ENCODE data around the gene ZBTB45.
A peak's percentile ranks its signal among the peaks of the same experiment; 100 is the strongest.
"Not testable (repeated sequence)": the region's sequence is repeated elsewhere in the genome, so short reads cannot be mapped to it uniquely, and the experiment has no call there.

ZBTB45 gene

DNA sequence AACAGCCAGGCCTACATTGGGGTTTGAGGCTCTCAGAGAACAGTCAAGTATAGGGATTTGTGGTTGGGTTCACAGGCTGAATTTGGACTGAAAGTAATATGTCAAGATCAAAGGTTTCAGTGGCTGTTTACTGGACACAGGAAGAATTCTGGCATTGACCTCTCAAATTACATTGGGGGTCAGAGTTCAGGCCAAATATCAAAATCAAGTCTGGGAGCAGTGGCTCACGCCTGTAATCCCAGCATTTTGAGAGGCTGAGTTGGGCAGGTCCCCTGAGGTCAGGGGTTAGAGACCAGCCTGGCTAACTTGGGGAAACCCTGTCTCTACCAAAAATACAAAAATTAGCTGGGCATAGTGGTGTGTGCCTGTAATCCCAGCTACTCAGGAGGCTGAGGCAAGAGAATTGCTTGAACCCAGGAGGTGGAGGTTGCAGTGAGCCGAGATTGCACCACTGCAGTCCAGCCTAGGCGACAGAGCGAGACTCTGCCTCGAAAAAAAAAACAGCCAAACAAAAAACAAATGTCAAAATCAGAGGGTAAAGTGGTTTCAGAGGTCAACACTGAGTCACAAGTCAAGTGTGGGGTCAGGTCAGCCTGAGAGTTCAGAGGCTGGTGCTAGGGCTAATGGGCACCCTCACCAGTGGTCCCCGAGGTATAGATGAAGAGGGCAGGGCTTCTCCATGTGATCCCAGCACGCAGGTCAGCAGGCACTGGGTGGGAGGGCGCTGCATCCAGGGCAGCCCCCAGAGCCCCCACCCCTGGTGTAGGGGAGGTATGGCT lies 9.3 kb downstream of the ZBTB45 start:
- no peak for DNase-seq (ENCODE audit: low read depth)

DNA sequence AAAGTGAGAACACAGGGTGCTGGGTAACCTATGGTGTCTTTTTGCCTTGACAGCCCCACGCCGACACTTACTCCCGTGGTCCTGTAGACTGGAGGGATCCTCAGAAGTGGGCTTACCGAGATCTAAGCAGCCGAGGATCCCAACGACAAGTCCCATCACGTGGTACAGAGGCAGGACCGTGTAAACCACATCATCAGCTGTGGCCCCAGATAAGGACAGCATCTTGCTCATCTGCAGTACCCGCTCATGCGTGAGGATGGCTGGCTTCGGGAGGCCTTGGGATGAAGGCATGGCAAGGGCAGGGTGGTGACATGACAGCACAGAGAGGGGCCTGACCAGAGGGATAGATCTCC lies 9.9 kb downstream of the ZBTB45 start:
- no peak for DNase-seq (ENCODE audit: low read depth)

DNA sequence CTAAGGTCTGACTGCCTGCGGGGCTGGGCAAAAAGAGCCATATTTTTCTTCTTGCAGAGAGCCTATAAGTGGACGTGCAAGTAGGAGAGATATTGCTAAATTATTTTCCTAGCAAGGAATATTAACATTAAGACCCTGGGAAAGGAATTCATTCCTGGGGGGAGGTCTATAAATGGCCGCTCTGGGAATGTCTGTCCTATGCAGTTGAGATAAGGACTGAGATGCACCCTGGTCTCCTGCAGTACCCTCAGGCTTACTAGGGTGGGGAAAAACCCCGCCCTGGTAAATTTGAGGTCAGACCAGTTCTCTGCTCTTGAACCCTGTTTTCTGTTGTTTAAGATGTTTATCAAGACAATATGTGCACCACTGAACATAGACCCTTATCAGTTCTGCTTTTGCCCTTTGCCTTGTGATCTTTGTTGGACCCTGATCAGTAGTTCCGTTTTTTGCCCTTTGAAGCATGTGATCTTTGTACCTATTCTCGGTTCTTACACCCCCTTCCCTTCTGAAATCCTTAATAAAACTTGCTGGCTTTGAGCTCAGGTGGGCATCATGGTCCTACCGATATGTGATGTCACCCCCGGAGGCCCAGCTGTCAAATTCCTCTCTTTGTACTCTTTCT lies 11.9 kb downstream of the ZBTB45 start:
- not testable (repeated sequence) for DNase-seq (ENCODE audit: low read depth)

DNA sequence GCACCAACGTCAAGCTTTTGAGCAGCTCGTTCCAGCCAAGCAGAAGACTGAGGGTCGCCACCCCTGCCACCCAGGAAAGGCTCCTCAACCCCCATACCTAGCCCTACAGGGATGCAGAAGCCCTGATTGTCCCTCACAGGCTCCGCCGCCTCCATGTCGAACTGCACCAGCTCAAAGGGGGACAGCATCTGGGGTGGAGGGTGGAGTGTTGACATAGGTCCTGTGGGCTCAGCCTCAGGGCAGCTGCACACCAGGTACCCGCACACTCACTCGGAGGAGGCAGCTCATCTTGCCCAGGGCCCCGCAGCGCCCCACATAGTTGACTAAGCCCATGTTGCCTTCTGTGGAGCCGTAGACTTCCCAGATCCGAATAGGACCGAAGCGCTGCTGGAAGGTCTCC lies 19.4 kb downstream of the ZBTB45 start:
- DNase-seq (ENCODE audit: low read depth) = no peak

DNA sequence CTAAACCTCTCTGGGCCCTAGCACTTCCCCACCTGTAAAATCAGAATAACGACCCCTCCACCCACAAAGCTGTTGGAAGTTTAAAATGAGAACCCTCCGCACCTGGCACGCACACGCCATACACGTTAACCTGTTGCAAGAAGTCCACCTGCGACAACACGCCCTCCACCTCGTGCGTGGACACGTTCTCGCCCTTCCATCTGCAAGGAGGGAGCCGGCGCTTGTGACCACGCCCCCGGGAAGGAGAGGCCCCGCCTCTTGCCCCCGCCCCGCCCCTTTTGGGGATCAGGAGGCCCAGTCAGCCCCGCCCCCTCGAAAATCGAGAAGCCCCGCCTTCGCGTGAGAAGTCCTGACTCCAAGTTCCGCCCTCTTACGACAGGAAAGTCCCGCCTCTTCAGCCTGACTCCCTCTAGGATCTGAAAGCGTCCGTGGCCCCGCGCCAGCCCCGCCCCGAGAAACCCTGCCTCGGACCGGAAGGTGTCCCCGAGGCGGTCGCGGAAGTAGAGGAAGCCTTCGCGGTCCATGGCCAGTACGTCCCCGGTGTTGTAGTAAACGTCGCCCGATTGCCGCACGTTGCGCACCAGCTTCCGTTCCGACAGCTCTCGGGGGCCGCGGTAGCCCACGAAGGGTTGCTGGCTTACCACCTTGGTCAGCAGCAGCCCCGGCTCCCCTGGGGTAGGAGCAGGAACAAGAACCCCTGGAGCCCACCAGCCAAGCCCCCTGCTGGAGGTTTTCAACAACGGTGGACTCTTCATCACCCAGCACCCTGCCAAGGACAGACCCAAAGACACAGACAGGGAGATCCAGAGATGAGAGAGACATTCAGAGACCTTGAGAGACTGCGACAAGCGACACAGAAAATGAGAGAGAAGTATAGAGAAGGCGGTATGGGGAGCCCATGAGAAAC lies 20.3 kb downstream of the ZBTB45 start:
- peak; percentile 97 for DNase-seq (ENCODE audit: low read depth)

DNA sequence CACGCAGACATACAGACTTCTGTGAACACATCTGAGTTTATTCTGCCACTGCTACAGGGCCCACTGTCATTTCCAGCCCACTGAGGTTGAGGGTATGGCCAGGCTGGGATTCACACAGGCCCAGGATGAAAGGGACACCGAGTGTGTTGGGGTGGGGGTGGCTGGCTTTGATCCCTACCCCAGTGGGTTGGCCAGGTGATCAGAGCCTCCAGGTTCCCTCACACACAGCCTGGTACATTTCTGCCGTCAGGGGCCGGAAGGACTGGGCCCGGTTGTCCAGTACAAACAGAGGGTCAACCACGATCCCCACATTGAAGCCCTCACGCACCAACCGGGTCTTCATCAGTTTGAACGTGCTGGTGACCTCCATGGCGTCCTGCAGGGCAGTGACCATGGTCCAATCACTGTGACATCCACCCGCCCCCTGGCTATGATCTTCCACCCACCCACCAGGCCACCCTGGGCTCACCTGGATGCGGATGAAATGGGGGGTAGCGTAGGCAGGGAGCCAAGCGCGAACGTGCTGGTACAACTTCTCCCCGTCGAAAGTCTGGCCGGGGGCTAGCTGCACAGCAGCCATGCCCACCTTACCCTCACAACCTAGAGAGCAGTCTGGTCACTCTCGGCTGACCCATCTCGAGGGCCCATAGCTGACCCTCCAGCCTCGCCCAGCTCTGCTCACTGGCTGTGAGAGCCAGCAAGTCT lies 21.1 kb downstream of the ZBTB45 start:
- DNase-seq (ENCODE audit: low read depth) = no peak

DNA sequence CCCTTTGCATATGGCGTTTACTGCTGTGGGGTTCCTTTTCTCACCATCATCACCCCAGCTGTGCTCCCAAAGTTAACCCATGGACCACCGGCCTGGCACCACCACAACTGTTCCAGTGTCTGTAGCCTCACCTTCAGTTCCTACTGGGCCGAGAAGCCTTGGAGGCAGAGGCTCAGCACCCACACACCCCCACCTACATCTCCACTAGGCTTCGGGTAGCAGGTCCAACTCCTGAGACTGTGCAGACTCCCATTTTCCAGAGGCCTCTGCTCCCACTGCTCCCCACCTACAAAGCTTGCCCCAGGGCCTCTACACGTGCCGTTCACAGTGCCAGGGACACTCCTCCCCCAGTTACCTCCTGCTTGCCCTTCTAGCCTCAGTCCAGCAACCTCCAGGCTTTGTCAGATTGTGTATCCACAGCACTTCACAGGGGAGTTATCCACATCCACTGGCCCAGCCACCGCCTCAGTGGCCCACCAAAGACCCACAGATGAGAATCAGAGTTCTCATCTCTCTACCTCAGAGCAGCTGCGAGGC lies 21.9 kb downstream of the ZBTB45 start:
- no peak for DNase-seq (ENCODE audit: low read depth)

DNA sequence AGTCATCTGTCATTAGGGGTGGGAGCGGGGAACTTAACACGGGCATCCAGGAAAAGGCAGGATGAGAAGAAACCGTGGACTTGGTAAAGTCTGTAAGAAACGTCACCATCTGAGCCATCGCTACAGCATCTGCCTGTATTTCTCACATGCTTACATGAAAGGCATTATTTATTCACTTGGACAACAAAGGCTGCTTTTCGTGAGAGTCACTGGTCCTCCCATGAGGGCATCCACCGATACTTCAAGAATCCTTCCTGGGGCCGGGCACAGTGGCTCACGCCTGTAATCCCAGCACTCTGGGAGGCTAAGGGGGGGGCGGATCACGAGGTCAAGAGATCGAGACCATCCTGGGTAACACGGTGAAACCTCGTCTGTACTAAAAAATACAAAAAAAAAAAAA lies 27.3 kb downstream of the ZBTB45 start:
- DNase-seq (ENCODE audit: low read depth) = no peak

DNA sequence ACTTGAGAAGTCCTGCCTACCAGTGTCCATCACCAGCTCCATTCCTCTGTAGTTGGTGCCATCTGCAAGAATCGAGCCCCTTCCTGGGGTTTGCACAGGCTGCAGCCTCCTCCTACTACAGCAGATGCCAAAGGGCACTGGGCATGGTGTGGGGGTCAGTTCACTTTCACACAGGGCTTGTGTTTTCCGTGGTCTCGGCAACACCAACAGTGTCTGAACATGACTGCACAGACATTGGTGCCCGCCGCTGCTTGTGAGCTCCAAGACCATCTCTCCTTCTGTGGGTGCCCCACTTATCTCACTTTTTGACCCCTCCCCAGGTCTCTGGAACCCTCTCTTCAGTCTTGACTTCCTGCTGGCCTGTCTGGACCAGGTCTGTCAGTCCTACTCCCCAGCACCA lies 28.2 kb downstream of the ZBTB45 start:
- no peak for DNase-seq (ENCODE audit: low read depth)

DNA sequence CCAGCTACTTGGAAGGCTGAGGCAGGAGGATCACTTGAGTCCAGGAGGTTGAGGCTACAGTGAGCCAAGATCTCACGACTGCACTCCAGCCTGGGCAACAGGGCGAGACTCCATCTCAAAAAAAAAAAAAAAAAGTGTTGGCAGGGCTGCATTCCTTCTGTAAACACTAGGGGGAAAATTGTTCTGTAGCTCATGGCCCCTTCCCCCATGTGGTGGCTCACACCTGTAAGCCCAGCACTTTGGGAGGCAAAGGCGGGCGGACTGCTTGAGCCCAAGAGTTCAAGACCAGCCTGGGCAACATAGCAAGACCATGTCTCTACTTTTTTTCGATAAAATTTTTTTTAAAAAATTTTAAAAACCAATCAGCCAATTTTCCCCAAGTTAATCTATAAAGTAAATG lies 35.3 kb downstream of the ZBTB45 start:
- DNase-seq (ENCODE audit: low read depth) = not testable (repeated sequence)

DNA sequence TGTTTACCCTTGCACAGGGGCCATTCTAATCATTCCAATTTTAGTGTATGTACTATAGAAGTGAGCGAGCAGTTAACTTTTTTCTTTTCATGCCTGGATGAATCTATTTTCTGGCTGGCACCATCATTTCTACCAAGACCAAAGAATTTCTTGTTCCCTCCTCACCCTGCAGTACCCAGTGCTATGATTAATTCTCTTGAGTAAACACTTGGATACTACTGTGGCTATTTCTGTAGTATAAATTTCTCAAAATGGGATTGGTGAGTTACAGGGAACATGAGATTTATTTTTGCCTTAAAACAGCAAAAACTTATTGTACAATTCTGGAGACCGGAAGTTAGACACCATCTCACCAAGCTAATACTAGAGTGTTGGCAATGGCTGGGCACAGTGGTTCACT lies 35.8 kb downstream of the ZBTB45 start:
- DNase-seq (ENCODE audit: low read depth) = no peak

DNA sequence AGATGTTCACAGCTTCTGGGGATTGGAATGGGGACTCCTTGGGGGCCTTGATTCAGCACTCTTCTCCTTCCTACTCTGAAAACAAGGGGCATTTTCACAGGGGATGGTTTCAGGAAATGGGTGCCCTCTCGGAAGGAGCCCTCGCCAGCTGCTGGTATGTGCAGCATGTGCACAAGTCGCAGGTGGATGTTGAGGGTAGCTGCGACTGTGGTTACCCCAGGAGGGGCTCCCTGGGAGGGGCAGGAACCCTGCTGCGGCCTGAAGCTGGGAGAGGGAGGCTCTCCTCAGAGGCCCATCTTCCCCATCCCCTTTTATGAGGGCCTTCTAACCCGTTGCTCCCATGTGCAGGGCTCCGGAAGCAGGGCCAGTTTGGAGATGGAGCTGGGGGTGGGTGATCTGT lies 37.2 kb downstream of the ZBTB45 start:
- DNase-seq (ENCODE audit: low read depth) = no peak

DNA sequence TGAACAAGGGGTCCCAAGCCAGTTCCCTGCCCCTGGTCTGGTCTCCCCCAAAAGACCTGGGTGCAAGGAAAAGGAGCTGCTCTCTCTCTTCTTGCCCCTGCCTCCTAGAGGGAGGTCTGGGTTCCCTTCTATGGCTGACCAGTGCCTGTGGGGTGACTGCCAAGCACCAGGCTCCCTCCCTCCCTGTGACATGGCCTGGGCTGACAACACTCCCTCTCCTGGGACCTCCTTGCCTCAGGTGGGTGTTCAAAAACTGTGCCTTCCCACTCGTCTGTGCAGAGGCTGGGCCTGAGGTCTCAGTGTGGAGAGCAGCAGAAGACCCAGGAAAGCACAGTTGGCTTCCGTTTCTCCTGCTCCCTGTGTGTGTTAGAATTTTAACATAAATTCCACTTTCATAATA lies 38.8 kb downstream of the ZBTB45 start:
- no peak for DNase-seq (ENCODE audit: low read depth)

DNA sequence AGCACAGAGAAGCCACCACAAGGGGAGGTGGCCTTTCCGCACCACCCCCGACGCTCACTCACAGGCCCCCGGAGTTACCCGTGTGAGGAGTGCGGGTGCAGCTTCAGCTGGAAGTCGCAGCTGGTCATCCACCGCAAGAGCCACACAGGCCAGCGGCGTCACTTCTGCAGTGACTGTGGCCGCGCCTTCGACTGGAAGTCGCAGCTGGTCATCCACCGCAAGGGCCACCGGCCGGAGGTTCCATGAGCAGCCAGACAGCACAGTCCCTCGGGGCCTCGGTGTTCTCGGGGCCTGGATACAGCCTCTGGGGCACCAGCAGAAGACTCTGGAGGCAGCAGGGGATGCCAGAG lies 39.2 kb downstream of the ZBTB45 start:
- no peak for DNase-seq (ENCODE audit: low read depth)

DNA sequence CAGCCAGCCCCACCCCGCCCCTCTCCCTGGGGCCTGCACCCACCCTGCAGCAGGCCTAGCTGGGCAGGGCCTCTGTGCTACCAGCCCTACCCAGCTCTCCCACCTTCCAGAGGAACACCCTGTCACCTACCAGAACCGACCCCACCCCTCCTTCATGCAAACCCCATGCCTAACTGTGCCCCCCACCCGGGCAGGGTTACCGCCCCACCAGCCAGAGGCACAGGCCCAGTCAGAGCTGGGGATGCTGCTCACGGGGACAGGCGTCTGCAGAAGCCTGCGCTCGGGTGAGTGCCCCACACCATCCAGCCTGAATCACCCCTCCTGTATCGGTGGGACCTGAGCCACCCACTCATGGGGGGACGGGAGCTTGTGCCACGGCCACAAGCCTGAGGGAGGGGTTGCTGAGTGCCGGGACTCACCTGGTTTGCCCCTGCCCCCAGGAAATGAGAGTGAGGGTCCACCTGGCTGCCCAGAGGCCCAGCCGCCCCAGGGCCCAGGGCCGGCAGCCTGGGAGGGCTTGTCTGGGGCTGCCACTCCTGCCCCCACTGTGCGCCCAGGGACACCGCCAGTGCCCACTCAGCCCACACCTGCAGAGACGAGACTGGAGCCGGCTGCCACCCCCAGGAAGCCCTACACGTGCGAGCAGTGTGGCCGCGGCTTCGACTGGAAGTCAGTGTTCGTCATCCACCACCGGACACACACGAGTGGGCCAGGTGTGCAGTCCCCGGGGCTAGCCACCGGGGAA lies 39.7 kb downstream of the ZBTB45 start:
- no peak for DNase-seq (ENCODE audit: low read depth)

DNA sequence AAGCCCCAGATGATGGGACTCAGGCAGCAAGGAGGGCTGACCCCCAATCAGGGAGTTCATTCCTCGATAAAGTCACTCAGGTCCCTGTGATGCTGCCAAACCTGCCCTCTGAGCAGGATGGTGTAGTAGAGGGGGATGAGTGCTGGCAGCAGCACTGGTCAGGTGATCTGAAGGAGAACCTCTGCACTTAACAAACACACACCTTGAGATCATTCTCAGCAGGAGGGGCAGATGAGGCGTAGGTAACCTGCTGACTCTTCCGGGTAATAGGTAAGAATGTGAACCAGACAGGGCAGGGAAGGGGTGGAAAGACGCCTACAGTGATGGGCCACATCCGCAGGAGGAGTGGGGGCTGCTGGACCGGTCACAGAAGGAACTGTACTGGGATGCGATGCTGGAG lies 40.3 kb downstream of the ZBTB45 start:
- no peak for DNase-seq (ENCODE audit: low read depth)

DNA sequence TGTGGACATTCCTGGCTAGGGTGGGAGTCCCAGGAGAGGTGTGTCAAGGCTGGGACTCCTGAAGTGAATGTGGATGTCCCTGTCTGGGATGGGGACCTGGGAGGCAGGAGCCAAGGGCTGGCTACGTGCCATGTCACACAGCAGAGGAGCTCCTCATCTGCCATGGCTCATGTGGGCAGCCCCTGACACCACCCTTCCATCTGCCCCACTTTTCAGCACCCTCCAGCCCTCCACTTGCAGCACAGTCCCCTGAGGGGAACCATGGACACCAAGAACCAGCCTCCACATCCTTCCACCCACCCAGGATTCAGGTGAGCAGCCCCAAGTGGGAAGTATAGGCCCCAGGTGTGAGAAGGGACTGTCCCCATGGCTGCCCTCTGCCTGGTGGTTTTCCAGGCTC lies 41.7 kb downstream of the ZBTB45 start:
- no peak for DNase-seq (ENCODE audit: low read depth)

DNA sequence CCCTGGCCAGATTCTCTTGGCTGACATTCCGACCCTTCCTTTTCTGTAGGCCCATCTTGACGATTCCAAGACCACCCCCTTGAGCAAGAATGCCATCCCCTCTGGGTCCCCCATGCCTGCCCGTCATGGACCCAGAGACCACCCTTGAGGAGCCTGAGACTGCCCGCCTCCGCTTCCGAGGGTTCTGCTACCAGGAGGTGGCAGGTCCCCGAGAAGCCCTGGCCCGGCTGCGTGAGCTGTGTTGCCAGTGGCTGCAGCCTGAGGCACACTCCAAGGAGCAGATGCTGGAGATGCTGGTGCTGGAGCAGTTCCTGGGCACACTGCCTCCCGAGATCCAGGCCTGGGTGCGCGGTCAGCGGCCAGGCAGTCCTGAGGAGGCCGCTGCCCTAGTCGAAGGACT lies 42.5 kb downstream of the ZBTB45 start:
- DNase-seq (ENCODE audit: low read depth) = no peak

DNA sequence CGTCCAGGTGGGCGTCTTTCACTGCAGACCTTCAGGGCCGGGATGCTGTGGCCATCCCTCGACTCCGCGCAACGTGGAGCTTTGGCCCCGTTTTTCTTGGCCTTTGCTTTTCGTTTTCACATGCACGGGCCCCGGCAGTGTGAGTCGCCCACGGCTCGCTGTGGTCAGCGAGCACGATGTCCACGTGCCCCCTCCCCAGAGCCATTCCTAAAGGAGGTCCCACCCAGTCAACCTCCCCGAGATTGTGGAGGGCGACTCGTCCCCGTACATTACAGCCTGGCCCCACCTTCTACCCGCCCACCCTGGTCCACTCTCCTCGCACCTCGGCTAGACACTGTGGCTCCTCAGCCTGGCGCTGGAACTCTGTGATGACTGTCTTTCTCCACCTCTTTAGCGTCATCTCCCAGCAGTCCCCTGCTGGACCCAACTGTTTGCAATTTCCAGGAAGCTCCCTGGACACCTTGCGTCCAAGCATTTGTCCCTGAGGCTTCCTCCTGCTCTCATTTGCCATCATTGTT lies 43.1 kb downstream of the ZBTB45 start:
- no peak for DNase-seq (ENCODE audit: low read depth)

DNA sequence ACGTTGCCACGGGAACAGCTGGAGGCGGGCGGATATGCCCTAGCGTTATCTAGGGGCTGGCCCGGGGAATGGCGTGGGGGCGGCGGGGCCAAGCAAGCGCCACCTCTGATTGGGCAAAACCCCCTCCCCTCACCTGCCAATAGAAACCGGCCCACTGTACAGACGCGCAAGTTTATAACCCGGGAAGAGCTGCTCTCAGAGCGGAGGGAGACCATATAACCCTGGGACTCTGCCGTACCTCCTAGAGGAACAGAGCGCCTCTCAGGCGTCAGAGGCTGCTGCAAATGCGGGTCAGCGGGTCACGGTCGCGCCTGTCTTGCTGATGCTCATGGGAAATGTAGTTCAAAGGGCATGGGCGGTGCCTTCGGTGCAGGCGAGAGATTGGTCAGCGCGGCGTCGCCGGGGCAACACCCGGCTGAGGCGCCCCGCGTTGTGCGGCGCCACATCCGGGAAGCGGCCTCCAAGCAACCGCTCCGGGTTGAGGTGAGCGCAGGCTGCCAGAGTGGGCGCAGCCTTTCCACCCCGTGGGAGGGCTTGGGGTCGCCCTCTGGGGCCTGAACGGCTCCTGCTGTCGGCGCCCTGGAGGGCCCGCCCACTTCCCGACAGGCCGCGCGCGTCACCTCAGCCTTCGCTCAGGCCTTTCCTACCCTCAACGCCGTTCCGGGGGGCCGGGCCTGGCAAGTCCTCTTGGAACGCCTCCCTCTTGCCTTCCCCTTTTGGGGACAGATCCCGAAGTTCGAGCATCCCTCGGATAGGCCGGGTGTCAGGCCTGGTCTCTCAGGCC lies 43.7 kb downstream of the ZBTB45 start, which contains the start of gene ZNF446:
Gene ZNF446 (plus strand): TSS at position 639 of the 784 bp plus-strand sequence. CDS start 867 bp downstream, outside the sequence.
- DNase-seq (ENCODE audit: low read depth) = peak; percentile 97
